Measurements from ENCODE around the gene C15orf39.
"Not testable (repeated sequence)": the region's sequence is repeated elsewhere in the genome, so short reads cannot be mapped to it uniquely, and the experiment has no call there.

Gene C15orf39

DNA sequence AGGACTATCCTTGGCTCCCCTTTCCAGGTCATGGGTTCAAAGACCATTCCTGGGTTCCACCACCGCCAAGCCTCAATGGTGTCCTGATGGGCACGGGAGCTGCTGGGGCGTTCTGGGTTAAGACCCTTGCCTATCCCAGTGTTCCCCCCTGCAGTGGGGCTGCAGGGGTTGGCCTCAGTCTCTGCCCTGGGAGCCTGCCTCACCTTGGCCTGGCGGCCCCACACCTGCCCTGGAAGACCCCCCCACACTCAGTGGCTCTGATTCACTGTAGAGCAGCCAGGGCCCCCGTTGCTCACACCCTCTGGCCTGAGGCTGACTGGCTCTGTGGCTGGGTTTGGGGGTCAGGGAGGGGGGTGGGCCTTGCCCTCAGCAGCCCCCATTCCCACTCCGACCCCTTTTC lies 22.0 kb downstream of the C15orf39 start:
- no peak for DNase-seq
- no peak overlapping the region for H3K4me3 Mint-ChIP-seq
- no peaks in the 10 kb centered on the region for H3K9me3 Mint-ChIP-seq
- H3K4me1 Mint-ChIP-seq: peaks cover 26% of the 10 kb centered on the region
- TF ChIP-seq, protein P1, sequence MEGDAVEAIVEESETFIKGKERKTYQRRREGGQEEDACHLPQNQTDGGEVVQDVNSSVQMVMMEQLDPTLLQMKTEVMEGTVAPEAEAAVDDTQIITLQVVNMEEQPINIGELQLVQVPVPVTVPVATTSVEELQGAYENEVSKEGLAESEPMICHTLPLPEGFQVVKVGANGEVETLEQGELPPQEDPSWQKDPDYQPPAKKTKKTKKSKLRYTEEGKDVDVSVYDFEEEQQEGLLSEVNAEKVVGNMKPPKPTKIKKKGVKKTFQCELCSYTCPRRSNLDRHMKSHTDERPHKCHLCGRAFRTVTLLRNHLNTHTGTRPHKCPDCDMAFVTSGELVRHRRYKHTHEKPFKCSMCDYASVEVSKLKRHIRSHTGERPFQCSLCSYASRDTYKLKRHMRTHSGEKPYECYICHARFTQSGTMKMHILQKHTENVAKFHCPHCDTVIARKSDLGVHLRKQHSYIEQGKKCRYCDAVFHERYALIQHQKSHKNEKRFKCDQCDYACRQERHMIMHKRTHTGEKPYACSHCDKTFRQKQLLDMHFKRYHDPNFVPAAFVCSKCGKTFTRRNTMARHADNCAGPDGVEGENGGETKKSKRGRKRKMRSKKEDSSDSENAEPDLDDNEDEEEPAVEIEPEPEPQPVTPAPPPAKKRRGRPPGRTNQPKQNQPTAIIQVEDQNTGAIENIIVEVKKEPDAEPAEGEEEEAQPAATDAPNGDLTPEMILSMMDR (IDR thresholded peaks at IDR 0.05): no peak
- H3K36me3 Mint-ChIP-seq (ENCODE audit: low read depth): no peaks in the 10 kb centered on the region
- H3K27ac Mint-ChIP-seq: no peak overlapping the region
- H3K27me3 Mint-ChIP-seq (ENCODE audit: low read depth, poor library complexity): peaks cover 4% of the 10 kb centered on the region

DNA sequence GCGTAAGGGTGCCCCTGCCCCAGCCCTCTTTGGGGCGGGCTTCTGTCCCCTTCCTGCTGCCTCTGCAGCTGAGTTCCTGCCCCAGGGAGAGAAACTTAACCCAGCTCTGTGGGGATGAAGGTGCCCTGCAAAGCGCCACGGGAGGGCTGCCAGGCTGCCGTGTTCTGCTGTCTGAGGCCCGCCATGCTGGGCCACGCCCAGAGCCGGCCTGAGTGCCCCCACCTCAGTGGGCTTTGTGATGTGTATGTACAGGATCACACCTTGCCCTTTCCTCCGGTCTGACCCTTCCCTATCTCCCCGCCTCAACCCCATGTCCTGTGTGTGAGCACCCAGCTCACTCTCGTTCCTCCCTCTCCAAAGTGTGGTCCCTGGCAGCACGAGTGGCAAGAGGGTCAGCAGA lies 22.6 kb downstream of the C15orf39 start:
- Mint-ChIP-seq H3K36me3 (ENCODE audit: low read depth) (no peaks in the 10 kb centered on the region), H3K27me3 (ENCODE audit: low read depth, poor library complexity) (peaks cover 4% of the 10 kb centered on the region), H3K27ac (no peak overlapping the region), H3K9me3 (no peaks in the 10 kb centered on the region), H3K4me1 (peaks cover 20% of the 10 kb centered on the region), H3K4me3 (no peak overlapping the region)
- TF ChIP-seq, protein P1 (IDR thresholded peaks at IDR 0.05): no peak
- DNase-seq: no peak

DNA sequence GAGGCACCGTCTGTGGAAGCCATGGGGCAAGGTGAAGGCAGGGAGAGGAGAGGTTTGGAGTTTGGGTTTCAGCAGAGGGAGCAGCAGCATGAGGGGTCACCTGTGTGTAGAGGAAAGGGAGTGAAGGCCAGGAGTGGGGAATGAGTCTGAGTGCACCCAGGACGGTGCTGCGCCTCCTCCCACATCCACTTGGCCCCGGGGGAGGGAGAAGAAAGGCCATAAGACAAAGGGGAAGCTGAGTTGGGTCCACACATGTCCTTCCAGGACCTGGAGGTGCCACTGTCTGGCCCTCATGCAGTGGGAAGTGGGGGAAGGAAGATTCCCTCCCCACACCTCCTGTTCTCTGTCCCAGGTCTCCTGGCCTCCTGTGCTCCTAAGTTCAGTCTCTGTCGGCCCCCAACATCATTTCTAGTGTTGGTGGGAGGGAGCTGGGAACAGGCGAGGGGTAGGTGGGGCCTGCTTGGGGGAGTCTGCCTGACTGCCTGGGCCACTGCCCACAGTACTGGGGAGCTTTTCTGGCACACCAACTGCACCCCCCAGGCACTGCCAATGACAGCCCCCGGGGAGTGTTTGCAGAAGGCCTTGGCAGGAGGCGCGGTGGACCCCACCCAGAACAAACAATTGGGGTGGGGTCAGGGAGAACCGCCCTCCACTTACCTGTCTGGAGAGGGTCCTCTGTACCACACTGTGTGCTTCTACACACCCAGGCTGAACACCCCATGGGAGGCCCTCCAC lies 23.6 kb downstream of the C15orf39 start:
- H3K9me3 Mint-ChIP-seq; H3K27me3 Mint-ChIP-seq (ENCODE audit: low read depth, poor library complexity); H3K4me3 Mint-ChIP-seq; H3K36me3 Mint-ChIP-seq (ENCODE audit: low read depth); H3K27ac Mint-ChIP-seq; DNase-seq: not testable (repeated sequence)
- H3K4me1 Mint-ChIP-seq: peaks cover 13% of the 10 kb centered on the region

DNA sequence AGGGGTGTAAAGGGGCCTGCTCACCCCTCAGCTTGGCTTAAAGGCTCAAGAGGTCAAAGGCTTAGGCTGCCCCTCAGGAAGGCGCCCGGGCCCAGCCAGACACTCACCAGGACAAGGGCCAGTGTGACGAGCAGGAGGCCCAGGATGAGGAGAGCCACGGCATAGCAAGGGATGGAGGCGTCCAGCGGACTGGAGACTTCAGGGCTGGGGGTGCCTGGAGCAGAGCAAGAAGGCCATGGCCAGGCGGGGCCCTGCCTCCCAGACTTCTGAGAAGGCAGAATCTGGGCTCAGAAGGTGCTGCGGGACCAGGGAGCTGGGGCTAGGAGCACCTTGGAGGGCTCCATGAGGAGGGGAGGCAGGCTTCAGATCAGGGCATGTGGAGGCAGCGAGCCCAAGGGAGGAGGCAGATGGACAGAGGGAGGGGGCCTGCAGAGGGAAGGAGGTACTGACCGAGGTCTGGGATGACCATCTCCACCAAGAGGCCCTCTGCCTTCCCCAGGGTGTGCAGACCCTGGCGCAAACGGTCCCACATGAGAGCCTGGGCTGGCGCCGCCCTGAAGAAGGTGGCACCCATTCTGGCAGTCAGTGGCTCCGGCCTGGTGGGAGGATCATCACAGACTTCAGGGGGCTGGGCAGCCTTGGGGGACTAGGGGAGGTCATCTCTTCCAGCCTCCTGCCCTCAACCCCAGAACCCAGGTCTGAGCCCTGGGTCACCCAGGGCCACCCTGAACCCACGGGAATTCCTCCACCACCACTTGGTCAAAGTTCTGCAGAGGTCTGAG lies 24.5 kb downstream of the C15orf39 start:
- Mint-ChIP-seq H3K36me3 (ENCODE audit: low read depth) (no peaks in the 10 kb centered on the region), H3K27me3 (ENCODE audit: low read depth, poor library complexity) (peaks cover 4% of the 10 kb centered on the region), H3K27ac (no peak overlapping the region), H3K4me3 (no peak overlapping the region), H3K9me3 (no peaks in the 10 kb centered on the region), H3K4me1 (peaks cover 17% of the 10 kb centered on the region)
- DNase-seq: no peak
- TF ChIP-seq, protein P1 (IDR thresholded peaks at IDR 0.05): no peak

DNA sequence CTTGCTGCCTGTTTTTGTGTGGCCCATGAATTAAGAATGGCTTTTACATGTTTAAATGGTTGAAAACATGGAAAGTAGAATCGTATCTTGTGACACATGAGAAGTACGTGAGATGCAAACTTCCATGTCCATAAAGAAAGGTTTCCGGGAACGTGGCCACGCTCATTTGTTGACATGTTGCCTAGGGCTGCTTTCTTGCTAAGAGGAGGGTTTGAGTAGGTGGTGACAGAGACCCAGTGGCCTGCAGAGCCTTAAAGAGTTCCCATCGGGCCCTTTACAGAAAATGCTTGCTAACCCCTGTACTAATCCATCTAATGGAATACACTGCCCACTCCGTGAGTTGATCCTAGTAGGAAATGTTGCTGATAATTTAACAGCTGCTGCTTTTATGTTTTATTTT lies 25.4 kb downstream of the C15orf39 start:
- H3K27me3 Mint-ChIP-seq (ENCODE audit: low read depth, poor library complexity); DNase-seq; H3K4me3 Mint-ChIP-seq; H3K9me3 Mint-ChIP-seq; H3K36me3 Mint-ChIP-seq (ENCODE audit: low read depth): not testable (repeated sequence)
- peak overlapping the region; percentile 33 for H3K27ac Mint-ChIP-seq
- H3K4me1 Mint-ChIP-seq: peaks cover 17% of the 10 kb centered on the region

DNA sequence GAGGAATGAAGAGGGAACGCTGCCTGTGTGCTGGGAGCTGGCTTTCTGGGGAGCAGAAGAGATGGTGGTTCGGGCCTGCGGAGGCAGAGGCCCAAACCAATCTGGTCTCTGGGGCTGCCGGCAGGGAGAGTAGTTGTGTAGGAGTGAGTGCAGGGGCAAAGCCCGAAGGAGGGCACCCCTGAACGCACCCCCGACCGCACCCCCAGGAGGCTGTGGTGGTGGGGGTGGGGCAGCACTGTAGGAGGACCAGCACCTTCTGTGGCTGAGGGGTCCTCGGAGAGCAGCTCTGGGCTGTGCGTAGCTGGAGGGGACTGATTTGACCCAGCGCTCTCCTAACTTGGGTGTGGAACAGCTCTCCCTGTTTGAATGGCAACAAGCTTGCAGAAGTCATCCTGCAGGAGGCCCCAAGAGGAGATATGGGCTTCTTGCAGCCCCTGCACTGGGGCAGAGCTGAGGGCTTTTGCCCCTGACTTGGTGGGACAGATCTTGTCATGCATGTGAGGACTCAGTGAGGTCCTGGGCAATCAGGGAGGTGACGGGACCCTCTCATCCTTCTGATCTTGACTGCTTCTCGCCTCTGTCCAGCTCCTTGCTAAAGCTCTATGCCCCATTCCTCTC lies 26.1 kb downstream of the C15orf39 start:
- H3K27me3 Mint-ChIP-seq (ENCODE audit: low read depth, poor library complexity): peaks cover 11% of the 10 kb centered on the region
- H3K36me3 Mint-ChIP-seq (ENCODE audit: low read depth): no peaks in the 10 kb centered on the region
- H3K4me3 Mint-ChIP-seq: no peak overlapping the region
- peak overlapping the region; percentile 33 for H3K27ac Mint-ChIP-seq
- H3K9me3 Mint-ChIP-seq: no peaks in the 10 kb centered on the region
- no peak for DNase-seq
- TF ChIP-seq, protein P1 (IDR thresholded peaks at IDR 0.05): no peak
- H3K4me1 Mint-ChIP-seq: peaks cover 17% of the 10 kb centered on the region
